HUES48 (cell line): Measurements from ENCODE around the gene MED4.
A peak's percentile ranks its signal among the peaks of the same experiment; 100 is the strongest.
"Not testable (repeated sequence)": the region's sequence is repeated elsewhere in the genome, so short reads cannot be mapped to it uniquely, and the experiment has no call there.

Experiments used
- H3K27ac ChIP-seq: one replicate; pipeline ENCODE4 v1.7.0; 2013; ENCODE audit warnings: low read depth, low read length, inconsistent platforms
- H3K27me3 ChIP-seq: 2 replicates; pipeline ENCODE4 v1.6.1; 2013; ENCODE audit warnings: mild to moderate bottlenecking, low read length; ENCODE audit not compliant: control insufficient read depth, insufficient read depth
- H3K36me3 ChIP-seq: 2 replicates; pipeline ENCODE4 v1.6.1; 2013; ENCODE audit warnings: low read length; ENCODE audit not compliant: control insufficient read depth, insufficient read depth
- H3K4me1 ChIP-seq: 2 replicates; pipeline ENCODE4 v1.6.1; 2013; ENCODE audit warnings: mild to moderate bottlenecking, low read length; ENCODE audit not compliant: control insufficient read depth, insufficient read depth
- H3K4me3 ChIP-seq: 2 replicates; pipeline ENCODE4 v1.5.1; 2013; ENCODE audit warnings: mild to moderate bottlenecking, low read depth, low read length
- H3K9ac ChIP-seq: 2 replicates; pipeline ENCODE4 v1.6.1; 2013; ENCODE audit warnings: mild to moderate bottlenecking, low read depth, low read length, moderate library complexity
- H3K9me3 ChIP-seq: 2 replicates; pipeline ENCODE4 v1.6.1; 2013; ENCODE audit warnings: low read length; ENCODE audit not compliant: control insufficient read depth, insufficient read depth

The MED4 gene

DNA sequence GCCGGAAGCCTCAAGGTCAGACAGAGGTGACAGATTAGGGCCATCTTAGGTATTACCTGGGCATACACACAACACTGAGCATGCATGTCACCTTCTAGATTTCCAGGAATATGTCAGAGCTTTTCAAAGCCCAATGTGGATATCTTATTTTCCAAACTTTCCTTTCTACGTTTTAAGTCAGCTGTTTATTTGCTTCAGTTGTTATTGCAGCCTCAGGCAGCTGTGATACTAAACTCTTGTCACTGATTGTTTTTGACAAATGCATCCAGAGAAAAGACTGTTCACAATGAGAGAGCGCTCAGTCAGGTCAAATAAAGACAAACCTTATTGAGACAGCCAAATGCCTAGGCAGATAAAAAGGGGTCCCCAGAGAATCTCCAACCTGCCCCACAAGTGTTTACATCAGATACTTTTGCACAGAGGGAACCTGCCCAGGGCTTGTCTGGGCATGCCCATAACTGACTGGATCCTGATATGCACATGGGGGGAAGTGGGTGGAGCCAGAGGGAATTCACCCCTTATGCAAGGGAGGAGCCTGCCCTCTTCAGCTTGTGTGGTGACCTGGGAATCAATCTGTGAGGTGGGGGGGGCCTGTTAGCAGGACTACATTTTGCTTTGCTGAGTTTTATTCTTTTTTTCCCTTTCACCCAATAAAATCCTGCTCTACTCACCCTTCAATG, 28.5 kb downstream of the MED4 start:
- no peak overlapping the region for H3K4me3 ChIP-seq

DNA sequence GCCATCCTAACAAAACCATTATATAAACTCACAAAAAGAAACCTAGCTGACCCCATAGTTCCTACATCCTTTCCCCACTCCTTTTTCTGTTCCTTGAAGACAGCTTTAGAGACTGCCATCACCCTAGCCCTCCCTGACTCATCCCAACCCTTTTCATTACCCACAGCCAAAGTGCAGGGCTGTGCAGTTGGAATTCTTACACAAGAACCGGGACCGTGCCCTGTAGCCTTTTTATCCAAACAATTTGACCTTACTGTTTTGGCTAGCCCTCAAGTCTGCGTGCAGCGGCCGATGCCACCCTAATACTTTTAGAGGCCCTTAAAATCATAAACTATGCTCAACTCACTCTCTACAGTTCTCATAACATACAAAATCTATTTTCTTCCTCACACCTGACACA, 35.0 kb downstream of the MED4 start:
- H3K4me3 ChIP-seq, H3K9me3 ChIP-seq, H3K4me1 ChIP-seq, H3K9ac ChIP-seq, H3K27me3 ChIP-seq, H3K27ac ChIP-seq, H3K36me3 ChIP-seq: not testable (repeated sequence)

More for the DNA sequence above, 28.5 kb downstream of the MED4 start:
- Histone ChIP-seq H3K27ac (no peak overlapping the region), H3K36me3 (peaks cover 56% of the 10 kb centered on the region), H3K9ac (no peak overlapping the region), H3K4me1 (no peaks in the 10 kb centered on the region), H3K9me3 (peaks cover 61% of the 10 kb centered on the region), H3K27me3 (no peaks in the 10 kb centered on the region)

DNA sequence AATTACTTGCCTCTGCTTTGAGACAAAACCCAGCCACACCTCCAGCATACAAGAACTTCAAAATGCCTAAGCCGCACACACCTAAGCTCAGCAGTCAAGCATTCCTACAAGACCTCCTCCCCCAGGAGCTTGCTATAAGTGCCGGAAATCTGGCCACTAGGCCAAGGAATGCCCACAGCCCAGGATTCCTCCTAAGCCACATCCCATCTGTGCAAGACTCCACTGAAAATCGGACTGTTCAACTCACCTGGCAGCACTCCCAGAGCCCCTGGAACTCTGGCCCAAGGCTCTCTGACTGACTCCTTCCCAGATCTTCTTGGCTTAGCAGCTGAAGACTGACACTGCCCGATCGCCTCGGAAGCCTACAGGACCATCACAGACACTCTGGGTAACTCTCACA, 36.4 kb downstream of the MED4 start:
- not testable (repeated sequence) for H3K27me3 ChIP-seq, H3K27ac ChIP-seq, H3K36me3 ChIP-seq, H3K9ac ChIP-seq, H3K4me3 ChIP-seq, H3K4me1 ChIP-seq, H3K9me3 ChIP-seq

DNA sequence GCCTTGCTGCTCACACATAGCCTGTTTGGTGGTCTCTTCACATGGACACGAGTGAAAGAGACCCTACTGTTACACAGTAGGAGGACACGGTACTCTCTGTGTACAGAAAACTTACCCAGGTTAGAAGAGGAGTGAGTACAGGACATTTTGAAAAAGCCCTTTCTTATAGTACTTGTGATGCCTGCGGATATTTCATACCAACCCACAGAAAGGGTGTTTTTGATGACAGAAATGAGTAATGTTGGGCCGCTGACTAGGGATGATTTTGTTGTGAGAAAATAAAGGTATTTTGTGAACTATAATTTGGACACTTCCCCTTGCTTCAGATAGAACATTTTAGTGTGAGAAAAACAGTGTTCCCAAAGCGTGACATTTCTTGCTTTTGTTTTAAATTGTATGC, 39.2 kb downstream of the MED4 start:
- Histone ChIP-seq H3K4me1 (no peaks in the 10 kb centered on the region), H3K27me3 (no peaks in the 10 kb centered on the region), H3K9ac (no peak overlapping the region), H3K9me3 (no peaks in the 10 kb centered on the region), H3K4me3 (no peak overlapping the region), H3K36me3 (peaks cover 25% of the 10 kb centered on the region), H3K27ac (no peak overlapping the region)

DNA sequence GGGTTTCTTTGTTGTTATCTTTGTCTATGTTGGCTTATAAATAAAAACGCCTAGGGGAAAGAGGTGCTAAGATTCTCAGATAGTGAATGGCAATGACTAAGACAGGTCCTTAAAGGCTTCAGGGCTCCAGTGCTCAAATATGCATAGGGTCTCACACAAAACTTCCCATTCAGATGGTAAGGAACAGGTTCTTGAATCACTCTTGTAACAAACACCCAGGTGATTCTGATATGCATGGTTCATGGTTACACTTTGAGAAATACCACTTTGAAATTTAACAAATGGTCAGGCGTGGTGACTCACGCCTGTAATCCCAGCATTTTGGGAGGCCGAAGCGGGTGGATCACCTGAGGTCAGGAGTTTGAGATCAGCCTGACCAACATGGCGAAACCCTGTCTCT, 40.3 kb downstream of the MED4 start:
- no peak overlapping the region for H3K9ac ChIP-seq
- H3K27me3 ChIP-seq = no peaks in the 10 kb centered on the region
- H3K27ac ChIP-seq = no peak overlapping the region
- no peak overlapping the region for H3K4me3 ChIP-seq
- no peaks in the 10 kb centered on the region for H3K9me3 ChIP-seq
- no peaks in the 10 kb centered on the region for H3K4me1 ChIP-seq
- peaks cover 32% of the 10 kb centered on the region for H3K36me3 ChIP-seq

DNA sequence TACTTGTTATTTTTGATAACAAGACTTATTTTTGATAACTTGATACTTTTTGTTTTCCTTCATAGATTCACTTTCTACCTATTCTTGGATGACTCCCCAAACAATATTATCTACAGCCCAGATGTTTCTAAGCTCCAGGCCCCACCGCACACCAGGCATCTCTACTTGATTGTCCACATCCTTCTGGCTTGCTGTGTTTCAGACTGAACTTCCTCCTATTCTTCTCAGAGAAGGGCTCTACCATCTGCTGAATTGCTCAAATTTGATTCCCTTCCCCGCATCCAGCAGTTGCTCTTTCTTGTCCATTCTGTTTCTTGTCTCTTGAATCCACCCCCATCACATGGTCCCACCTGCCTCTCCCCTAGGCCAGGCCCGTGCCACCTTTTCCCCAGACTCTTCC, 44.4 kb downstream of the MED4 start:
- Histone ChIP-seq H3K27me3 (no peaks in the 10 kb centered on the region), H3K27ac (no peak overlapping the region), H3K4me1 (no peaks in the 10 kb centered on the region), H3K4me3 (no peak overlapping the region), H3K9me3 (no peaks in the 10 kb centered on the region), H3K36me3 (peaks cover 68% of the 10 kb centered on the region), H3K9ac (no peak overlapping the region)

DNA sequence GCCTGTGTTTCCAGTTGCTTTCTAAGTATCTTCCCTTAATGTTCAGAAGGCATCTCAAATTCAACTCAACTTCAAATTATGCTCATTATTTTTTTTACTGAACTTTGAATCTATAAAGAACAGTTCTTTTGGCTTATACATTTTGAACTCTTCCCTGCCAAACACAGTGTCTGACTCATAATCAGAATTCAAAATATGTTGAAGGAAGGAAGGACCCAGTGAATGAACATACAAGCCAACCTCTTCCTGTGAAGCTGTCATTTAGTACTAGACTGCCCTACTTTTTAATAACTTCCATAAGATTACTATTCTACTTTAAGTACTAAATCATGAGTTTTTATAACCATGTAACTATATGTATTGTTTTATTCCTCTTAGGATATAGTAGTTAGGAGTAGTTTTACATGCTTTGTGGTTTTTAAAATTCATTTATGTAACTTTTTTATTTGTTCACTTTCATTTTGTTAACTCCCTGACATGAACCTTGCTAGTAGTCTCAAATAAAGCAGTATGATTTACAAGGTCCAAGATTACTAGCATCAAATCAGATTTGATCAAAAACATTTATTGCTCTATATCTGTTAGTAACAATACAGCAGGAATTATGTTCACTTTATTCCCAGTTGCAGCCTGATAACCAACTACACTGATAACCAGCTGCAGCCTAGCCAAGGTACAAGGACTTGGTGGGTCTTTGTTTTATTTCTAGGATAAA, 51.0 kb downstream of the MED4 start:
- Histone ChIP-seq H3K9me3 (no peaks in the 10 kb centered on the region), H3K9ac (no peak overlapping the region), H3K4me1 (no peaks in the 10 kb centered on the region), H3K4me3 (no peak overlapping the region), H3K36me3 (peaks cover 72% of the 10 kb centered on the region), H3K27me3 (no peaks in the 10 kb centered on the region), H3K27ac (no peak overlapping the region)

DNA sequence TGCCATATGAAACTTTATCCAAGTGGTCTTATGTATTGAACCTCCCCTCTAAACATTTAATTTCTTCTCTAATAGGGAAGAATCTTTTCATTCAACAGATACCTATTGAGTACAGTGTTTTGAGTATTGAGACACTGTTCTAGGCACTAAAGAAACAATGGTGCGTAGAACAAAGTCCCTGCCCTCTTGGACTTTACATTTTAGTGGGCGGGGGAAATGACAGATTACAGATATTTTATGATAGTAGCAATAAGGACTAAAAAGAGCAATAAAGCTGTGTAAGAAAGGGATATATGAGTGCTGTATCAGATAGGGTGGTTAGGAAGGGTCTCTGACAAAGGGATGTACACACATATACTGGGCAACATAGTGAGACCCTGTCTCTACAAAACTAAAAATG, 52.0 kb downstream of the MED4 start:
- H3K9me3 ChIP-seq = no peaks in the 10 kb centered on the region
- no peak overlapping the region for H3K9ac ChIP-seq
- no peak overlapping the region for H3K4me3 ChIP-seq
- H3K27me3 ChIP-seq = no peaks in the 10 kb centered on the region
- peaks cover 63% of the 10 kb centered on the region for H3K36me3 ChIP-seq
- peaks cover 6% of the 10 kb centered on the region; the same call in 1 of the 2 replicates for H3K4me1 ChIP-seq
- no peak overlapping the region for H3K27ac ChIP-seq

DNA sequence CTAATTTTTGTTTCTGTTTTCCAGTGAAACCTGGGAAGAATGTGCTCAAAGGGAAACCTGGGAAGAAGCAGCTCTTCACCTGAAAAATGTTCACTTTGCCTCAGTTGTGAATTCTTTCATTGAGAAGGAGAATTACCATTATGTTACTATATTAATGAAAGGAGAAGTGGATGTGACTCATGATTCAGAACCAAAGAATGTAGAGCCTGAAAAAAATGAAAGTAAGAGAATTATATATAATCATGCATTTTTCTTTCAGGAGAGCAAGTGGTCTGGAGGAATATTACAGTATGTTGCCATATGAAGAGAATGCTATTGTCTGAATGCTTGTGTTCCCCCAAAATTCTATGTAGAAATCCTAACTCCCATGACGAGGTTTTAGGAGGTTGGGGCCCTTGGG, 54.0 kb downstream of the MED4 start:
- H3K4me1 ChIP-seq = peaks cover 17% of the 10 kb centered on the region

DNA sequence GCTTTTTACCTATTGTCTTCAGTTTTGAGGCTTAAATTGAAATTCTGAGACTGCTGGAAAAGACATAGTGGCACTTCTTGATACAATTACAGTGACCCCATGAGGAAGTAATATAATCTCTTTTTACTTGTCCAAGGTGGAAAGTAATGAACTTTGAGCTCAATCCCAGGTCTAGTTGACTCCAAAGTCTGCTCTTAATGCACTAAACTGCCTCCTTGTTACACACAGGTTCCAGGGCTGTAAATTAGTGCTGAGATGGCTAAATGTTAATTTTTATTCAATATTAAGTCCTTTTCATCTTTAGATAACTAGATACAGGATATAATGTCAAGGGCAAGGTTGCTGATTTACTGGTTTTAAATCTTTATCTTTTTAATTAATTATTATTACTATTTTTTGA, 54.9 kb downstream of the MED4 start:
- H3K4me1 ChIP-seq = peaks cover 17% of the 10 kb centered on the region
- no peaks in the 10 kb centered on the region for H3K9me3 ChIP-seq
- H3K36me3 ChIP-seq = peaks cover 34% of the 10 kb centered on the region
- H3K27me3 ChIP-seq = no peaks in the 10 kb centered on the region
- H3K27ac ChIP-seq = no peak overlapping the region
- no peak overlapping the region for H3K4me3 ChIP-seq
- H3K9ac ChIP-seq = no peak overlapping the region

More for the DNA sequence above, 54.0 kb downstream of the MED4 start:
- H3K9me3 ChIP-seq = no peaks in the 10 kb centered on the region
- no peak overlapping the region for H3K9ac ChIP-seq
- no peaks in the 10 kb centered on the region for H3K27me3 ChIP-seq
- no peak overlapping the region for H3K4me3 ChIP-seq
- H3K27ac ChIP-seq = no peak overlapping the region
- H3K36me3 ChIP-seq = peaks cover 43% of the 10 kb centered on the region

DNA sequence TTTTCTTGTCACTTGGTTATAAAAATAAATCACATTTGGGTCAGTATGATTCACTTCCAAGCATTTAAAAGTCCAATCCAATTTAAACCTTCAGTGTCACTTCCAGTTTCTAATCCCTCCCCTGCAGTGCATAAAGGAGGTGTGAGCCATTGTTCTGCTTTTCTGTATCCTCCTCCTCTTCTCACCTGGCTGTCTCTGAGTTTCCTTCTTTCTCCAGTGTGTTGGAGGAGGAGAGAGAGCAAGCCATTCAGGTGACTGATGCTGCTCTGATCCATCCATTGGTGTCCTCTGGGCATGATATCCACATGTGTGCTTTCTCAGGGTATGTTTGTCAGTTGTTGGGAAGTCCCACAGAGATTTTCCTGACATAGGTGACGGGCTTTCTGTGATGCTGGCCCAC, 56.1 kb downstream of the MED4 start:
- Histone ChIP-seq H3K27me3 (no peaks in the 10 kb centered on the region), H3K9me3 (peaks cover 3% of the 10 kb centered on the region; the same call in 1 of the 2 replicates), H3K9ac (no peak overlapping the region), H3K4me1 (peaks cover 17% of the 10 kb centered on the region), H3K36me3 (peaks cover 25% of the 10 kb centered on the region), H3K4me3 (peak overlapping the region; percentile 78), H3K27ac (peak overlapping the region; percentile 98)
